ENCODE data around the gene NOS3. TPM values are rescaled to one million over a fixed set of nuclear protein-coding genes. Genes with fewer than 3 reads are reported as not detected.
A peak's percentile ranks its signal among the peaks of the same experiment; 100 is the strongest.

The NOS3 gene
- total and polyA plus RNA-seq, 9 of the 15 experiments (the other 6 are each of a cell fraction or from before 2014, with no cell fraction given): 1.1 to 121 (median 23.6) TPM

DNA sequence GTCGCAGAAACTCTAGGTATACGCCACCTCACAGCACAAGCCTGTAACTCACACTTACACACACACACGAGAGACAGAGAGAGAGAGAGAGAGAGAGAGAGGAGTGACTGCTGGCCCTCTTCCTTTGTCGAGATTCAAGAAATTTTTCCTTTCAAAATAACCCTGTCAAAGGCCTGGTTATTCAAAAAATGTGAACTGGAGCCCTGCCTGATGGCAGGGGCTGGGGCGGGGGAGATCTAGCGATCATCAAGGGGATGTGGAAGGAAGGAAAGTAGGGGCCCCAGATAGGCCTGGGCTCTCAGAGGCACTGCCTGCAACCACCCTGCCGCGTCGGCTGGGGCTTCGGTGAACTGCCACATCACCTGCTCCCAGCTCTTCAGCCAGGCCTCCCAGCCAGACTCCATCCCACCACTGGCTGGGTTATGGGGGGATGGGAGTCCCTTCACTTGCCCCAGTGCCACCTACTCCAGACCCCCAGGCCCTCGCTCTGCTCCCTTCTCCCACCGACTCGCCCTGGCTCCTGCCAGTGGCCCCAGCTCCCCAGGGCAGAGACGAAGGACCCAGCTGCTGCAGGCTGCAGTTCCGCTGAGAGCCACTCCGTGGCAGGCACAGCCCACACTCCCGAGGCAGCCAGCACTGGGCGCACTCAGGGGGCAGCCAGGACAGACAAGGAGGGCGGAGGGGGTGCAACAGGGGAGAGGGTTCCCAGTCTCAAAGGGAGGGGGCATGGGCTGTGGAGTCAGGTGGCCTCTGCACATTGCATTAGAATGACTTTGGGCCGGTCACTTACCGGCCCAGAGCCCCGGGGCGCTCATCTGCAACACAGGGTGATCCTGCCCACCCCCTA, 28.0 kb upstream of the NOS3 start (continued):
- TF ChIP-seq, protein P1, sequence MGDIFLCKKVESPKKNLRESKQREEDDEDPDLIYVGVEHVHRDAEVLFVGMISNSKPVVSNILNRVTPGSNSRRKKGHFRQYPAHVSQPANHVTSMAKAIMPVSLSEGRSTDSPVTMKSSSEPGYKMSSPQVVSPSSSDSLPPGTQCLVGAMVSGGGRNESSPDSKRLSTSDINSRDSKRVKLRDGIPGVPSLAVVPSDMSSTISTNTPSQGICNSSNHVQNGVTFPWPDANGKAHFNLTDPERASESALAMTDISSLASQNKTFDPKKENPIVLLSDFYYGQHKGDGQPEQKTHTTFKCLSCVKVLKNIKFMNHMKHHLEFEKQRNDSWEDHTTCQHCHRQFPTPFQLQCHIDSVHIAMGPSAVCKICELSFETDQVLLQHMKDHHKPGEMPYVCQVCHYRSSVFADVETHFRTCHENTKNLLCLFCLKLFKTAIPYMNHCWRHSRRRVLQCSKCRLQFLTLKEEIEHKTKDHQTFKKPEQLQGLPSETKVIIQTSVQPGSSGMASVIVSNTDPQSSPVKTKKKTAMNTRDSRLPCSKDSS (IDR thresholded peaks at IDR 0.05; ENCODE audit: low read depth, partially characterized antibody): no peak
- TF ChIP-seq ZNF3 (CRISPR knock-in tag; IDR thresholded peaks at IDR 0.05) (no peak), SMAD4 (CRISPR knock-in tag; conservative IDR thresholded peaks at IDR 0.05) (peak; percentile 85), HLTF (IDR thresholded peaks at IDR 0.05) (no peak; the same call in 1 of the 2 replicates), CBX1 (IDR thresholded peaks at IDR 0.05; ENCODE audit: low read depth) (0 out of 2 replicates have a peak, but pooled peaks have one; percentile 55), ZNF134 (CRISPR knock-in tag; conservative IDR thresholded peaks at IDR 0.05) (no peak), ZSCAN32 (CRISPR knock-in tag; IDR thresholded peaks at IDR 0.05) (no peak), PHB2 (IDR thresholded peaks at IDR 0.05; ENCODE audit: low read depth) (no peak), POLR2H (tag; IDR thresholded peaks at IDR 0.05; ENCODE audit: low read depth) (no peak), RFX7 (CRISPR knock-in tag; IDR thresholded peaks at IDR 0.05) (no peak), SMAD1 (IDR thresholded peaks at IDR 0.05; ENCODE audit: low read depth, low read length, partially characterized antibody) (peak; percentile 12), PTRF (tag; IDR thresholded peaks at IDR 0.05) (no peak), MEIS2 (IDR thresholded peaks at IDR 0.05; ENCODE audit: partially characterized antibody) (no peak), ZNF143 (CRISPR knock-in tag; IDR thresholded peaks at IDR 0.05) (no peak), MYC (IDR thresholded peaks at IDR 0.05; ENCODE audit: low read depth, low read length) (no peak; the same call in 1 of the 2 replicates), MYC (CRISPR knock-in tag; IDR thresholded peaks at IDR 0.05; ENCODE audit: borderline replicate concordance, low read depth) (peak; percentile 17; the same call in 1 of the 2 replicates), ZNF830 (CRISPR knock-in tag; IDR thresholded peaks at IDR 0.05) (peak; percentile 12; the same call in 1 of the 2 replicates)
- TF ChIP-seq, protein P2, sequence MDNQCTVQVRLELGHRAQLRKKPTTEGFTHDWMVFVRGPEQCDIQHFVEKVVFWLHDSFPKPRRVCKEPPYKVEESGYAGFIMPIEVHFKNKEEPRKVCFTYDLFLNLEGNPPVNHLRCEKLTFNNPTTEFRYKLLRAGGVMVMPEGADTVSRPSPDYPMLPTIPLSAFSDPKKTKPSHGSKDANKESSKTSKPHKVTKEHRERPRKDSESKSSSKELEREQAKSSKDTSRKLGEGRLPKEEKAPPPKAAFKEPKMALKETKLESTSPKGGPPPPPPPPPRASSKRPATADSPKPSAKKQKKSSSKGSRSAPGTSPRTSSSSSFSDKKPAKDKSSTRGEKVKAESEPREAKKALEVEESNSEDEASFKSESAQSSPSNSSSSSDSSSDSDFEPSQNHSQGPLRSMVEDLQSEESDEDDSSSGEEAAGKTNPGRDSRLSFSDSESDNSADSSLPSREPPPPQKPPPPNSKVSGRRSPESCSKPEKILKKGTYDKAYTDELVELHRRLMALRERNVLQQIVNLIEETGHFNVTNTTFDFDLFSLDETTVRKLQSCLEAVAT (IDR thresholded peaks at IDR 0.05): 0 out of 4 replicates have a peak, but pooled peaks of 1 of the 2 experiments have one; percentile 12
- TF ChIP-seq, protein P3, sequence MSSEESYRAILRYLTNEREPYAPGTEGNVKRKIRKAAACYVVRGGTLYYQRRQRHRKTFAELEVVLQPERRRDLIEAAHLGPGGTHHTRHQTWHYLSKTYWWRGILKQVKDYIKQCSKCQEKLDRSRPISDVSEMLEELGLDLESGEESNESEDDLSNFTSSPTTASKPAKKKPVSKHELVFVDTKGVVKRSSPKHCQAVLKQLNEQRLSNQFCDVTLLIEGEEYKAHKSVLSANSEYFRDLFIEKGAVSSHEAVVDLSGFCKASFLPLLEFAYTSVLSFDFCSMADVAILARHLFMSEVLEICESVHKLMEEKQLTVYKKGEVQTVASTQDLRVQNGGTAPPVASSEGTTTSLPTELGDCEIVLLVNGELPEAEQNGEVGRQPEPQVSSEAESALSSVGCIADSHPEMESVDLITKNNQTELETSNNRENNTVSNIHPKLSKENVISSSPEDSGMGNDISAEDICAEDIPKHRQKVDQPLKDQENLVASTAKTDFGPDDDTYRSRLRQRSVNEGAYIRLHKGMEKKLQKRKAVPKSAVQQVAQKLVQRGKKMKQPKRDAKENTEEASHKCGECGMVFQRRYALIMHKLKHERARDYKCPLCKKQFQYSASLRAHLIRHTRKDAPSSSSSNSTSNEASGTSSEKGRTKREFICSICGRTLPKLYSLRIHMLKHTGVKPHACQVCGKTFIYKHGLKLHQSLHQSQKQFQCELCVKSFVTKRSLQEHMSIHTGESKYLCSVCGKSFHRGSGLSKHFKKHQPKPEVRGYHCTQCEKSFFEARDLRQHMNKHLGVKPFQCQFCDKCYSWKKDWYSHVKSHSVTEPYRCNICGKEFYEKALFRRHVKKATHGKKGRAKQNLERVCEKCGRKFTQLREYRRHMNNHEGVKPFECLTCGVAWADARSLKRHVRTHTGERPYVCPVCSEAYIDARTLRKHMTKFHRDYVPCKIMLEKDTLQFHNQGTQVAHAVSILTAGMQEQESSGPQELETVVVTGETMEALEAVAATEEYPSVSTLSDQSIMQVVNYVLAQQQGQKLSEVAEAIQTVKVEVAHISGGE (CRISPR knock-in tag; IDR thresholded peaks at IDR 0.05): 0 out of 6 replicates have a peak, but pooled peaks of 1 of the 3 experiments have one; percentile 16
- TF ChIP-seq, protein P4, sequence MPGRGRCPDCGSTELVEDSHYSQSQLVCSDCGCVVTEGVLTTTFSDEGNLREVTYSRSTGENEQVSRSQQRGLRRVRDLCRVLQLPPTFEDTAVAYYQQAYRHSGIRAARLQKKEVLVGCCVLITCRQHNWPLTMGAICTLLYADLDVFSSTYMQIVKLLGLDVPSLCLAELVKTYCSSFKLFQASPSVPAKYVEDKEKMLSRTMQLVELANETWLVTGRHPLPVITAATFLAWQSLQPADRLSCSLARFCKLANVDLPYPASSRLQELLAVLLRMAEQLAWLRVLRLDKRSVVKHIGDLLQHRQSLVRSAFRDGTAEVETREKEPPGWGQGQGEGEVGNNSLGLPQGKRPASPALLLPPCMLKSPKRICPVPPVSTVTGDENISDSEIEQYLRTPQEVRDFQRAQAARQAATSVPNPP (IDR thresholded peaks at IDR 0.05; ENCODE audit: borderline replicate concordance, insufficient read depth, insufficient read length): no peak

Data from K562 (cell line).